Germinal center (tissue), 1 donor: ENCODE results near the gene CCDC192.
"Not testable (repeated sequence)": the region's sequence is repeated elsewhere in the genome, so short reads cannot be mapped to it uniquely, and the experiment has no call there.

ENCODE experiments used
- DNase-seq: peaks from one replicate; pipeline ENCODE4 v3.0.0; 2012; ENCODE audit warnings: mixed read lengths, low spot score

CCDC192 gene, protein sequence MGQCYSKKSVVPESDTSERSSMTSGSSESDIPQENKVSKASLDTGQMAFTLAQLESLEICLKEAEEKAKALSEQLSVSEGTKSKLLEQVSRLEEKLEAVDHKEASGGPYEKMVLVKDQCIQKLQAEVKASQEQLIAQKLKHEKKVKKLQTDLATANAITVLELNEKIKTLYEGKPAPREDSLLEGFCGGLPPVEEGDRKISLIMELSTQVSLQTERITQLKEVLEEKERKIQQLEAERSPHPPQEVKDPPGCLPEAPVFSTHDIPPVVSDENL

GRCh38 chr5:127702926-127703561 lies at the start of gene CCDC192:
Gene CCDC192 (plus strand): TSS chr5:127703391. CDS start chr5:127703446, 55 bp downstream.
- DNase-seq, result no peak

DNA sequence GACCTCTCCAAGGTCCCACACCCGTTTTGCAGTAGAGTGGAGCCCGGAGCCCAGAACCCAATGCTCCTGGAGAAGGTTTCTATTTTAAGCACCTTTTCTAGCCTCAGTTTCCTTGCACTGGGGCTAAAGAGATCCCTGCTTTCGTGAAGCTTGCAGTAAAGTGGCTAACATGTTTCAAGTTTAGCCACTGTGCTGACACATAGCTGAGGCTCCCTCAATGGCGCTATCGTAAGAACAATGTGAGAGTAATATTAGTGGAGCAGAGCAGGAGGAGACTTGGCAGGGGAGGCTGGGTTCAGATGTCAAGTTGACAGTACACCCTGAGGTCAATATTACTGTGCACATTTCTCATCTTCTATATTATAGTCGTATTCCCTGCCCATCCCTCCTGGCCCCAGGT lies 46.4 kb upstream of the CCDC192 start:
- no peak for DNase-seq

GRCh38 chr5:127660047-127660733 lies 43.0 kb upstream of the CCDC192 start:
- no peak for DNase-seq

GRCh38 chr5:127664093-127664492 lies 39.1 kb upstream of the CCDC192 start:
- DNase-seq, result no peak

DNA sequence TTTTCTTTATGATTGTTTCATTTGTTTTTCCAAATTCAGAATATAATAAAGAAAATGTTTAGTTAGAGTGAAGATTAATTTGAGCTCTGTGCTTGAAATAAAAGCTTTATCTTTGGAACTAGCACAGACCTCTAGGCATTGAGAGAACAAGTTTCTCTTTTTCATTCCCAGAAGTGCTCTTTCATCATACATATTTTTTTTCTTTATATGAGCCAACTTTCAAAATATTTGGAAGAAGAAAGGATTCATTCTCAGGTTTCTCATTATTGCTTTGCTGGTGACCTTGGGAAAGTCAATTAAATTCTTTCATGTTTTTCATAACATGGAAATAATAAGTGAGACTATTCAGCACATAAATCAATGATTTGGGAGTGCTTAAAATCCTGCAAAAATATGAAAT lies 37.5 kb upstream of the CCDC192 start:
- DNase-seq, result no peak

DNA sequence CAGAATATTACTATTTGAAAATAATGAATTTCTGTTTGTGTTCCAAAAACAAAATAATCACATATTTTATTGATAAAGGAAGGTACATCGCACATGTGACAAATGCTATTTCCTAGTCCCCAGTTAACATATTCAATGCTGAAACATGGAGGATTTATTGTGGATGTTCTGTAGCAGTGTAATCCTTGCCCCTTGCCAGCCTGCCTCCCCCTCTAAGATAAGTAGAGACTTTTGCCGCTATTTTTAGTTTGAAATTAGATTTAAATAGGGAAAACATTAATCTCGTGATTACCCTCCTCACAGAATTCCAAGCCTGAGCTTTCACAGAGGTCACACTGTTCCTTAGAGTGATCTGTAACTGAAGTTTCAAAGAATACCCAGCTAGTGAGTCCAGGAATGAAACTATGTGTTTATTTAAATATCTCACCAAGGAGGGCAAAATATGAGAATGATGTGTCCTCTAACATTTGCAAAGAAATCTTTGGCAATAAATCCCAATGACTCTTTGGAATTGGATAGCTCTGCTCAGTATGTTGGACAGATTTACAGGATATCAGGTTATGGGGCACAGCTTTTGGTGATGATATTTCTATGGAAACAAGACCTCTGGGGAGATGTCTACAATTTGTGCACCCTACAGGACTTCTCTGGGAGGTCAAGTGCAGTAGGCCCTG lies 37.0 kb upstream of the CCDC192 start:
- no peak for DNase-seq

- DNase-seq, result no peak
Observed at GRCh38 chr5:127667926-127668325, 35.3 kb upstream of the CCDC192 start.

- DNase-seq, result no peak
Observed at GRCh38 chr5:127671218-127671617, 32.0 kb upstream of the CCDC192 start.

GRCh38 chr5:127673117-127673800 lies 29.9 kb upstream of the CCDC192 start:
- DNase-seq, result no peak

DNA sequence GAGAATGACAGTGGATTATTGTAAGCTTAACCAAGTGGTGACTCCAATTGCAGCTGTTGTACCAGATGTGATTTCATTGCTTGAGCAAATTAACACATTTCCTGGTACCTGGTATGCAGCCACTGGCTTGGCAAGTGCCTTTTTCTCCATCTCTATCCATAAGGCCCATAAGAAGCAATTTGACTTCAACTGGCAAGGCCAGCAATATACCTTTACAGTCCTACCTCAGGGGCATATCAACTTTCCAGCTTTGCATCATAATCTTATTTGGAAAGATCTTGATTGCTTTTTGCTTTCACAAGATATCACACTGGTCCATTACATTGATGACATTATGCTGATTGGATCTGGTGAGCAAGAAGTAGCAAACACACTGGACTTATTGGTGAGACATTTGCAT lies 26.2 kb upstream of the CCDC192 start:
- not testable (repeated sequence) for DNase-seq

- not testable (repeated sequence) for DNase-seq
Observed at GRCh38 chr5:127679691-127680330, 23.4 kb upstream of the CCDC192 start.

- no peak for DNase-seq
Observed at GRCh38 chr5:127680595-127680994, 22.6 kb upstream of the CCDC192 start.

DNA sequence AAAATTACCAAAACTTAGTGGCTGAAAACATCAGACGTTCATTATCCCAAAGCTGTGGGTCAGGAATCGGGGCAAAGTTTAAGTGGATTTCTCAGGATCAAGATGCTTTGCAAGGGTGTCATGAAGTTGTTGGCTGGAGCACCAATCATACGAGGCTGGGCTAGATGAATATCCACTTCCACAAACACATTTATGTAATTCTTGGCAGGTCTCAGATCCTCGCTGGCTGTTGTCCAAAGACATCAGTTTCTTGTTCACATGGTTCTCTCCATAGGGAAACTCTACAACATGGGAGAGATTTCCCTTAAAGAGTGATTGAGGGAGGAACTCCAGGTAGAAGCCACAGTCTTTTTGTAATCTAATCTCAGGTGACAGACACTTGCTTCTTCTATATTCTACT lies 20.2 kb upstream of the CCDC192 start:
- DNase-seq, result no peak

- no peak for DNase-seq
Observed at GRCh38 chr5:127684726-127685467, 18.3 kb upstream of the CCDC192 start.

DNA sequence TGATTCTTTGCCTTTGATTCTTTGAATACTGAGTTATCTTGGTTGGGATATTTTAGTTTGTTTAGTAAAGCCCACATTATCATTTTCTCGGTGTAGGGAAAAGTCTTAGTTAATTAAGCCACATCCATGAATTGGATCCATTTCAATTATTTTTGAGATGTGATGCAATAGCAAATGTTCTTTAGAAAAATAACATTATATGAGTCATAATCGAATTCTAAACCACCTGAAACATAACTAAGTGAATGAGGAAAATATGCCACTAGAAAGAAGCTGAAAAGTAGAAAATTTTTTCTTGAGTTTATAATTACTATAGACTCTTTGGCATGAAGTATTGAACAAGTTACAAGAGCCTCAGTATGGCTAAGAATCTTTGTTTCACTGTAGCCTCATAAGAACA lies 17.5 kb upstream of the CCDC192 start:
- no peak for DNase-seq

DNA sequence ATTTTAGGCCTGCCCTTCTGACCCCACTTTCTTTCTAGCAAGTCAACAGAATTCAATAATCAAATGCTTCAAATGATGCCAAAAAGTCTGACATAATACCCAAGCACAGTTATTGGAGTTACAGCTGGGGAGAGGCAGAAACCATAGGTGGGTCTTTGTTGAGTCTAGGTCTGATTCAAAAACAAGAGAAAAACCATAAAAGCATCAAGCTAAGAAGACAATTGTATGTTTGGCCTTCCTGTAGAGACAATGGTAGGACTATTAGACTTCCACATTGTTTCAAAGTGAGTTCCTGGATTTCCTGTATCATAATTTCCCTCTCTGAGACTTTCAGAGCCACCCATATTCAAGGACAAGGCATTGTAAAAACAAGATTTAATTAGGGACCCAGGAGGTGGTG lies 16.8 kb upstream of the CCDC192 start:
- DNase-seq, result no peak

- DNase-seq, result no peak
Observed at GRCh38 chr5:127694518-127695171, 8.5 kb upstream of the CCDC192 start.

GRCh38 chr5:127695346-127695745 lies 7.8 kb upstream of the CCDC192 start:
- no peak for DNase-seq

- DNase-seq, result no peak
Observed at GRCh38 chr5:127696683-127697082, 6.5 kb upstream of the CCDC192 start.

GRCh38 chr5:127697894-127698600 lies 5.1 kb upstream of the CCDC192 start:
- no peak for DNase-seq
